RWPE2 (cell line): ENCODE results near the gene SSH3.

Source experiments
- ATAC-seq: fragments of 200-7000 bp; cut with Tn5 transposase; 3 replicates; pipeline ENCODE4 v1.9.1; 2021; ENCODE audit warnings: low read depth
- DNase-seq: peaks from one replicate; pipeline ENCODE4 v3.0.0-alpha.2; 2020; ENCODE audit warnings: low spot score
- H3K27ac ChIP-seq: fragments of 450-650 bp; 2 replicates; pipeline ENCODE4 v1.5.1; 2017; ENCODE audit warnings: mild to moderate bottlenecking; ENCODE audit not compliant: poor library complexity, severe bottlenecking
- H3K27me3 ChIP-seq: fragments of 250-450 bp; sonication (Bioruptor Pico); 2 replicates; pipeline ENCODE4 v1.5.1; 2021; ENCODE audit warnings: mild to moderate bottlenecking, moderate library complexity; ENCODE audit not compliant: insufficient read depth, poor library complexity, severe bottlenecking
- H3K36me3 ChIP-seq: fragments of 250-450 bp; sonication (Bioruptor Pico); 2 replicates; pipeline ENCODE4 v1.5.1; 2020; ENCODE audit warnings: low read depth, mild to moderate bottlenecking, moderate library complexity
- H3K4me1 ChIP-seq: fragments of 250-450 bp; sonication (Bioruptor Pico); 2 replicates; pipeline ENCODE4 v1.5.1; 2021; ENCODE audit warnings: mild to moderate bottlenecking, moderate library complexity; ENCODE audit not compliant: insufficient read depth, poor library complexity, severe bottlenecking
- H3K4me3 ChIP-seq: fragments of 250-450 bp; sonication (Bioruptor Pico); 2 replicates; pipeline ENCODE4 v1.5.1; 2021; ENCODE audit warnings: mild to moderate bottlenecking, moderate library complexity; ENCODE audit not compliant: severe bottlenecking
- H3K9me3 ChIP-seq: fragments of 250-450 bp; sonication (Bioruptor Pico); 2 replicates; pipeline ENCODE4 v1.5.1; 2021; ENCODE audit warnings: mild to moderate bottlenecking, moderate library complexity; ENCODE audit not compliant: severe bottlenecking
- CTCF ChIP-seq: fragments of 450-650 bp; IDR thresholded peaks from one replicate; pipeline ENCODE4 v1.5.1; 2017; ENCODE audit warnings: mild to moderate bottlenecking, moderate library complexity; ENCODE audit not compliant: poor library complexity, severe bottlenecking

SSH3 gene

DNA sequence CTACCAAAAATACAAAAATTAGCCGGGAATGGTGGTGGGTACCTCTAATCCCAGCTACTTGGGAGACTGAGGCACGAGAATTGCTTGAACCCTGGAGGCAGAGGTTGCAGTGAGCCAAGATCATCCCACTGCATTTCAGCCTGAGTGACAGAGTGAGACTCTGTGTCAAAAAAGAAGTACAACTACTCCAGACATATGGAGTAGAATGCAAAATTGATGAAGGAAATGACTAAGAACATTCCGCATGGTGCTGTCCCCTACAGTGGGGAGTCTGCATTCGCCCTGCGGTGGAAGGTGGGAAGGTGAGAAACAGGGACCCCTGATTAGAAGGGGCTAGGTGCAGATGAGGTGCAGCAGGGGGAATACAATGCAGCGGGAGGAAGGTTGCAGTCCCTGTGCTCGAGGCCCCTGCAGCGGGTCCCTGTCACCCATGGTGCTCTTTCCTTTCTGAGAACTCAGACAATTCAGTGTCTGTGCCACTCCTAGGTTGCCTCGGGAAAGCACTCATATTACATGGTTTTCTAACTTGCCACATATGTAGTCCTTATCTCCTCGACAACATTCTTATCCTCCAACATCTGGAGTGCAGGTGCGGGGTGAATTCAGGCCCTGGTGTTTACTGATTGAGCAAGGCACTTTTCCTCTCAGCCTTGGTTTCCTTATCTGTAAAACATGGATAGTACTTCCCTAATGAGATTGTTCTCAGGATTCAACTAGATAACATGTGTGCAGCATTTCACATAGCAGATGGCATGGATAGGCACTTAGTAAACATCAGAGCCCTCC lies 44.8 kb downstream of the SSH3 start:
- no peak overlapping the region for H3K4me3 ChIP-seq
- H3K27me3 ChIP-seq, result no peaks in the 10 kb centered on the region
- no peaks in the 10 kb centered on the region for H3K9me3 ChIP-seq
- no peak overlapping the region for H3K27ac ChIP-seq
- H3K4me1 ChIP-seq, result peaks cover 20% of the 10 kb centered on the region
- no peak for ATAC-seq
- no peak for TF ChIP-seq CTCF
- no peak for DNase-seq
- peaks cover 4% of the 10 kb centered on the region; the same call in 1 of the 2 replicates for H3K36me3 ChIP-seq

DNA sequence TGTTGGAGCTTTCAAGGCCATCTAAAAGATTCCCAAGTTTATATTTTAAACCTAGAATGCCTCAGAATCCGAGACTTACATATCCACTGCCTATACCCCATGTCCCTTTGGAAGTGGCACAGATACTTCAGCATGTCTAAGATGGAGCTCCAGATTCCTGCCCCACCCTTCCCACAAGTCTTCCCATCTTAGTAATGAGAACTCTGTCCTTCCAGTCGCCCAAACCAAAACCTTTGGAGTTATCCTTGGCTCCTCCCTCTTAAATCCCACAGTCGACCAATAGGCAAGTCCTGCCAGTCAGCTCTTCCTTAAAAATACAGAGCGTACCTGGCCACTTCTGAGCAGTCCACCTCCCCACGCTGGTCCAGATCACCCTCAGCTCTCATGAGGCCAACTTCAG lies 45.7 kb downstream of the SSH3 start:
- ATAC-seq (no peak), DNase-seq (no peak)
- Histone ChIP-seq H3K4me3 (no peak overlapping the region), H3K36me3 (peaks cover 4% of the 10 kb centered on the region; the same call in 1 of the 2 replicates), H3K9me3 (no peaks in the 10 kb centered on the region), H3K27me3 (no peaks in the 10 kb centered on the region), H3K27ac (no peak overlapping the region), H3K4me1 (peaks cover 22% of the 10 kb centered on the region)
- no peak for TF ChIP-seq CTCF

- no peaks in the 10 kb centered on the region for H3K9me3 ChIP-seq
- no peak for TF ChIP-seq CTCF
- H3K4me3 ChIP-seq, result no peak overlapping the region
- no peak overlapping the region for H3K27ac ChIP-seq
- peaks cover 4% of the 10 kb centered on the region; the same call in 1 of the 2 replicates for H3K36me3 ChIP-seq
- H3K4me1 ChIP-seq, result peaks cover 27% of the 10 kb centered on the region
- no peaks in the 10 kb centered on the region for H3K27me3 ChIP-seq
- DNase-seq (no peak), ATAC-seq (no peak)
Observed at GRCh38 chr11:67349457-67349856, 46.1 kb downstream of the SSH3 start.

- Histone ChIP-seq H3K27ac (no peak overlapping the region), H3K9me3 (no peaks in the 10 kb centered on the region), H3K27me3 (no peaks in the 10 kb centered on the region), H3K36me3 (peaks cover 4% of the 10 kb centered on the region; the same call in 1 of the 2 replicates), H3K4me1 (peaks cover 32% of the 10 kb centered on the region), H3K4me3 (no peak overlapping the region)
- no peak for TF ChIP-seq CTCF
- ATAC-seq (no peak), DNase-seq (no peak)
Observed at GRCh38 chr11:67349928-67350465, 46.7 kb downstream of the SSH3 start.
